Glutamatergic neuron (in vitro differentiated cells): ENCODE measurements around the gene MDN1. TPM values are rescaled to one million over a fixed set of nuclear protein-coding genes. Genes with fewer than 3 reads are reported as not detected.

ENCODE experiments used
- DNase-seq: peaks from one replicate; pipeline ENCODE4 v3.0.0; 2022
- H3K27ac Mint-ChIP-seq: one replicate; pipeline ENCODE4 v1.8.0; 2020; ENCODE audit warnings: mild to moderate bottlenecking, mixed read lengths, inconsistent platforms; ENCODE audit not compliant: unreplicated experiment
- H3K27me3 Mint-ChIP-seq: one replicate; pipeline ENCODE4 v1.8.0; 2020; ENCODE audit warnings: mild to moderate bottlenecking, moderate library complexity, mixed read lengths, inconsistent platforms; ENCODE audit not compliant: unreplicated experiment
- H3K36me3 Mint-ChIP-seq: one replicate; pipeline ENCODE4 v1.8.0; 2020; ENCODE audit warnings: mild to moderate bottlenecking, mixed read lengths, inconsistent platforms; ENCODE audit not compliant: unreplicated experiment
- H3K4me1 Mint-ChIP-seq: one replicate; pipeline ENCODE4 v1.8.0; 2020; ENCODE audit warnings: mild to moderate bottlenecking, low read depth, mixed read lengths, inconsistent platforms; ENCODE audit not compliant: unreplicated experiment
- H3K4me3 Mint-ChIP-seq: one replicate; pipeline ENCODE4 v1.8.0; 2020; ENCODE audit warnings: mild to moderate bottlenecking, mixed read lengths, inconsistent platforms; ENCODE audit not compliant: unreplicated experiment
- H3K9me3 Mint-ChIP-seq: one replicate; pipeline ENCODE4 v1.8.0; 2020; ENCODE audit warnings: mild to moderate bottlenecking, moderate library complexity, mixed read lengths, inconsistent platforms; ENCODE audit not compliant: unreplicated experiment
- CTCF ChIP-seq: fragments of 200-600 bp; sonication (generic); IDR thresholded peaks from one replicate; pipeline ENCODE4 v1.5.0; 2021; ENCODE audit not compliant: partially characterized antibody, unreplicated experiment
- total RNA-seq: library from RNA; stranded (reverse); fragmentation: NEBNext Ultra II Directional; extraction: Animal tissue kit (Norgen Biotek cat#: 25700); gene quantifications from one replicate; pipeline ENCODE4 v1.2.1, GENCODE V29; 2021; ENCODE audit not compliant: unreplicated experiment

The MDN1 gene
- total RNA-seq, 1 donor from 2014 or later = 39.2 TPM

- DNase-seq = no peak
- Mint-ChIP-seq H3K4me1 (no peaks in the 10 kb centered on the region), H3K4me3 (no peak overlapping the region), H3K27ac (no peak overlapping the region), H3K9me3 (no peaks in the 10 kb centered on the region), H3K27me3 (no peaks in the 10 kb centered on the region), H3K36me3 (peaks cover 7% of the 10 kb centered on the region)
- TF ChIP-seq CTCF = no peak
Measured at GRCh38 chr6:89781070-89782034, 38.2 kb downstream of the MDN1 start.

GRCh38 chr6:89777455-89777854 lies 42.1 kb downstream of the MDN1 start:
- H3K27ac Mint-ChIP-seq = no peak overlapping the region
- no peaks in the 10 kb centered on the region for H3K4me1 Mint-ChIP-seq
- H3K27me3 Mint-ChIP-seq = no peaks in the 10 kb centered on the region
- no peak for DNase-seq
- TF ChIP-seq CTCF = no peak
- H3K36me3 Mint-ChIP-seq = no peaks in the 10 kb centered on the region
- H3K9me3 Mint-ChIP-seq = no peaks in the 10 kb centered on the region
- H3K4me3 Mint-ChIP-seq = no peak overlapping the region

GRCh38 chr6:89776583-89777233 lies 42.9 kb downstream of the MDN1 start:
- H3K27me3 Mint-ChIP-seq = no peaks in the 10 kb centered on the region
- no peak for TF ChIP-seq CTCF
- no peaks in the 10 kb centered on the region for H3K4me1 Mint-ChIP-seq
- DNase-seq = no peak
- no peak overlapping the region for H3K4me3 Mint-ChIP-seq
- H3K9me3 Mint-ChIP-seq = no peaks in the 10 kb centered on the region
- H3K27ac Mint-ChIP-seq = no peak overlapping the region
- H3K36me3 Mint-ChIP-seq = no peaks in the 10 kb centered on the region

GRCh38 chr6:89775150-89775549 lies 44.4 kb downstream of the MDN1 start:
- Mint-ChIP-seq H3K27ac (no peak overlapping the region), H3K9me3 (no peaks in the 10 kb centered on the region), H3K27me3 (no peaks in the 10 kb centered on the region), H3K36me3 (no peaks in the 10 kb centered on the region), H3K4me3 (no peak overlapping the region), H3K4me1 (no peaks in the 10 kb centered on the region)
- no peak for TF ChIP-seq CTCF
- DNase-seq = no peak

- H3K4me3 Mint-ChIP-seq = no peak overlapping the region
- no peaks in the 10 kb centered on the region for H3K4me1 Mint-ChIP-seq
- DNase-seq = no peak
- no peak overlapping the region for H3K27ac Mint-ChIP-seq
- H3K36me3 Mint-ChIP-seq = peaks cover 4% of the 10 kb centered on the region
- TF ChIP-seq CTCF = no peak
- no peaks in the 10 kb centered on the region for H3K9me3 Mint-ChIP-seq
- H3K27me3 Mint-ChIP-seq = no peaks in the 10 kb centered on the region
Measured at GRCh38 chr6:89769572-89769971, 50.0 kb downstream of the MDN1 start.
